ENCODE data around the gene UBTF. TPM values are rescaled to one million over a fixed set of nuclear protein-coding genes. Genes with fewer than 3 reads are reported as not detected.

UBTF gene
- total and polyA plus RNA-seq, 9 of the 15 experiments (the other 6 are each of a cell fraction or from before 2014, with no cell fraction given) = 1.2 to 113 (median 83.6) TPM

- FAIRE-seq = peak; percentile 29
- Histone ChIP-seq H2AFZ (ENCODE audit: low read depth, low read length) (no peak overlapping the region), H3K79me2 (ENCODE audit: control insufficient read depth, insufficient read depth, low read length) (peaks cover 6% of the 10 kb centered on the region; the same call in 1 of the 3 replicates), H3K4me3 (no peak overlapping the region), H3K9ac (ENCODE audit: insufficient read depth in 1 of 2, low read depth in 2 of 2, low read length in 2 of 2) (0 out of 4 replicates have a peak overlapping the region, but pooled peaks of 1 of the 2 experiments have one; percentile 39), H4K20me1 (replicated peaks; ENCODE audit: control insufficient read depth, insufficient read depth, low read length) (peaks cover 12% of the 10 kb centered on the region), H3K4me1 (replicated peaks in 1 of 2; ENCODE audit: control insufficient read depth in 2 of 2, insufficient read depth in 2 of 2, low read length in 2 of 2) (peaks cover 38 to 42% of the 10 kb centered on the region in 2 experiments), H3K9me3 (replicated peaks; ENCODE audit: control insufficient read depth, insufficient read depth, low read depth, low read length) (no peaks in the 10 kb centered on the region), H3K27ac (ENCODE audit: extremely low read depth, low read depth, low read length) (no peak overlapping the region), H3K27me3 (ENCODE audit: control insufficient read depth in 2 of 2, insufficient read depth in 2 of 2, low read length in 2 of 2) (no peaks in the 10 kb centered on the region), H3K4me2 (ENCODE audit: insufficient read depth, low read length) (no peak overlapping the region), H3K9me1 (ENCODE audit: control insufficient read depth, insufficient read depth, low read length) (peaks cover 4% of the 10 kb centered on the region), H3K36me3 (ENCODE audit: control insufficient read depth, insufficient read depth, low read length) (peaks cover 45% of the 10 kb centered on the region)
- ChIA-PET POLR2A (interaction anchor here (0.6 to 1.5 kb wide), 7 partner anchors 11 to 1175 kb away, joined by 3 to 5 read pairs (median 3); partner anchors contain the start of gene SLC25A39), CTCF (ENCODE audit: low intra/inter-chr PET ratio) (no interaction called here)
- intact Hi-C loops (cut with micrococcal nuclease) = no loop called here
- no peak for DNase-seq (ENCODE audit: extremely low read depth in 1 of 4, low spot score in 3 of 4)
- BruUV-seq (replicated peaks) = no TSS peak
- in situ Hi-C loops (cut with MboI) = no loop called here
- ATAC-seq = no peak
- WGBS (ENCODE audit: insufficient coverage, low coverage, missing lambda C conversion rate) = 78% methylated on average over 12 of the region's 13 CpGs
- peak; percentile 67; the same call in 1 of the 2 replicates for TF ChIP-seq SUPT5H (IDR thresholded peaks at IDR 0.05)
- TF ChIP-seq ELF4 (CRISPR knock-in tag; IDR thresholded peaks at IDR 0.05) = 0 out of 2 replicates have a peak, but pooled peaks have one; percentile 61
- TF ChIP-seq POLR2A (conservative IDR thresholded peaks at IDR 0.05) = peak; percentile 53
- TF ChIP-seq EGR1 (conservative IDR thresholded peaks at IDR 0.05) = no peak
- TF ChIP-seq HBP1 (CRISPR knock-in tag; IDR thresholded peaks at IDR 0.05) = peak; percentile 54; the same call in 1 of the 2 replicates
- 0 out of 2 replicates have a peak, but pooled peaks have one; percentile 12 for TF ChIP-seq POLR2AphosphoS5 (IDR thresholded peaks at IDR 0.05; ENCODE audit: control insufficient read depth, insufficient read depth, low read depth, low read length)
- no peak for TF ChIP-seq ZNF12 (CRISPR knock-in tag; IDR thresholded peaks at IDR 0.05)
- TF ChIP-seq STAT5A (IDR thresholded peaks at IDR 0.05; ENCODE audit: borderline replicate concordance, low read length) = peak; percentile 28; the same call in 1 of the 2 replicates
- TF ChIP-seq KAT2B (IDR thresholded peaks at IDR 0.05; ENCODE audit: low read depth, low read length) = no peak
- no peak for TF ChIP-seq ZNF41 (CRISPR knock-in tag; conservative IDR thresholded peaks at IDR 0.05)
- peak; percentile 24; the same call in 1 of the 2 replicates for TF ChIP-seq ZNF384 (IDR thresholded peaks at IDR 0.05; ENCODE audit: low read depth, low read length)
- TF ChIP-seq CTCF (IDR thresholded peaks at IDR 0.05 in 2 of 3, conservative IDR thresholded peaks at IDR 0.05 in 1 of 3; ENCODE audit: insufficient read depth in 2 of 3, low read depth in 1 of 3, low read length in 3 of 3) = peak; percentile 28 to 52 (median 48); a peak in 4 of 6 replicates
- no peak for TF ChIP-seq ZNF445 (CRISPR knock-in tag; IDR thresholded peaks at IDR 0.05; ENCODE audit: low read depth)
- TF ChIP-seq MYNN (IDR thresholded peaks at IDR 0.05) = peak; percentile 43; the same call in 1 of the 2 replicates
- no peak for TF ChIP-seq MYNN (CRISPR knock-in tag; IDR thresholded peaks at IDR 0.05)
- TF ChIP-seq TAF15 (IDR thresholded peaks at IDR 0.05; ENCODE audit: low read depth, low read length) = no peak
- TF ChIP-seq CTCFL (IDR thresholded peaks at IDR 0.05; ENCODE audit: borderline replicate concordance, insufficient read depth, low read depth, low read length, poor library complexity, severe bottlenecking) = peak; percentile 3
- TF ChIP-seq TRIM24 (IDR thresholded peaks at IDR 0.05) = no peak
Measured at GRCh38 chr17:44205962-44206824, 13.3 kb downstream of the UBTF start.

Measured in K562 (cell line).